GM19193 (cell line): ENCODE data around the gene CSNK1G3.

ENCODE experiments used
- POLR2A ChIP-seq: IDR thresholded peaks from 4 replicates; pipeline ENCODE4 v1.6.1; 2011; ENCODE audit not compliant: insufficient read depth, insufficient read length; ENCODE audit errors: extremely low read depth

The CSNK1G3 gene

GRCh38 chr5:123585871-123586270, 73.9 kb downstream of the CSNK1G3 start:
- TF ChIP-seq POLR2A = no peak

GRCh38 chr5:123594434-123594833, 82.5 kb downstream of the CSNK1G3 start:
- TF ChIP-seq POLR2A = no peak

GRCh38 chr5:123597018-123597417, 85.0 kb downstream of the CSNK1G3 start:
- TF ChIP-seq POLR2A = no peak

GRCh38 chr5:123598028-123598689, 86.2 kb downstream of the CSNK1G3 start:
- TF ChIP-seq POLR2A = no peak

GRCh38 chr5:123599171-123599570, 87.2 kb downstream of the CSNK1G3 start:
- no peak for TF ChIP-seq POLR2A

- no peak for TF ChIP-seq POLR2A
Measured at GRCh38 chr5:123601610-123602009, 89.6 kb downstream of the CSNK1G3 start.

GRCh38 chr5:123605822-123606221, 93.8 kb downstream of the CSNK1G3 start:
- no peak for TF ChIP-seq POLR2A

- TF ChIP-seq POLR2A = no peak
Measured at GRCh38 chr5:123610209-123610608, 98.2 kb downstream of the CSNK1G3 start.

- TF ChIP-seq POLR2A = no peak
Measured at GRCh38 chr5:123610665-123611405, 98.9 kb downstream of the CSNK1G3 start.

GRCh38 chr5:123611406-123611709, 99.4 kb downstream of the CSNK1G3 start:
- no peak for TF ChIP-seq POLR2A

GRCh38 chr5:123617561-123617960, 105.6 kb downstream of the CSNK1G3 start:
- no peak for TF ChIP-seq POLR2A

GRCh38 chr5:123626051-123626450, 114.1 kb downstream of the CSNK1G3 start:
- TF ChIP-seq POLR2A = no peak

GRCh38 chr5:123628860-123629544, 117.0 kb downstream of the CSNK1G3 start:
- TF ChIP-seq POLR2A = no peak

GRCh38 chr5:123636006-123636405, 124.0 kb downstream of the CSNK1G3 start:
- no peak for TF ChIP-seq POLR2A

- no peak for TF ChIP-seq POLR2A
Measured at GRCh38 chr5:123639244-123639643, 127.3 kb downstream of the CSNK1G3 start.
